ENCODE data around the gene NRXN3.

NRXN3 gene

DNA sequence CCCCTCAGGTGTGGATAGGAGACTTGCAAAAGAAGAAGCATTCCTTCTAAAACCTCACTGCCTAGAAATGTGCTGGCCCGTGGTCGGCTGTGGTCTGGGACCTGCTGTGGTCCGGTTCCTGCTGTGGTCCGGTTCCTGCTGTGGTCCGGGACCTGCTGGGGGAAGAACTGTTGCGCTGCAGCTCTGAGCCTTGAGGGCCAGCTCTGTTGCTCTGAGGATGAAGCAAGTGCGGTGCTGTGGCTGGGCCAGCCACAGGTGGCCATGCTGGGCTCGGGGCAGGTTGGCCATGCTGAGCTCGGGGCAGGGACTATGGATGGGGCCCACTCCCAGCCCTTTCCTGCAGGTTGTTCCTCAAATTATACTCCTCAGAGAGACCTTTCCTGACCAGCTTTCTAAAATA, 5.2 kb downstream of the NRXN3 start:
- no peak for DNase-seq

DNA sequence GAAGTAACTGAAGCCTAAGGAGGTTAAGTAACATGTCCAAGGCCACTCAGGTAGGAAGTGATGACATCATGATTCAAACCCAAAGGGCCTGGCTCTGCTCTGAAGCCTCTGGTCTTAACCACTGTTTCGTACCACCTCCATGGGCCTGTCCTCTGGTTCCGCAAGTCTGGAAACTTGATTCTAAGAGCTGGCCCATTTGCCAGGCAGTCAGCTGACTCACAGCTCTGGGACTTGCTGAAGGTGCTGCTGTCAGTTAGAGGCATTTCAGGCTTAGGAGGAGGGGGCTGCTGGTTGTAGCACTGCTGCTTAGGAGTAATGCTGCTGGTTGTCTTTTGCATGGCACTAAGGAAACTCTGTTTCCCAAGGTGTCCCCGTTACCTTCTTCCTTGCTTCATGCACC, 7.9 kb downstream of the NRXN3 start:
- DNase-seq, result no peak

DNA sequence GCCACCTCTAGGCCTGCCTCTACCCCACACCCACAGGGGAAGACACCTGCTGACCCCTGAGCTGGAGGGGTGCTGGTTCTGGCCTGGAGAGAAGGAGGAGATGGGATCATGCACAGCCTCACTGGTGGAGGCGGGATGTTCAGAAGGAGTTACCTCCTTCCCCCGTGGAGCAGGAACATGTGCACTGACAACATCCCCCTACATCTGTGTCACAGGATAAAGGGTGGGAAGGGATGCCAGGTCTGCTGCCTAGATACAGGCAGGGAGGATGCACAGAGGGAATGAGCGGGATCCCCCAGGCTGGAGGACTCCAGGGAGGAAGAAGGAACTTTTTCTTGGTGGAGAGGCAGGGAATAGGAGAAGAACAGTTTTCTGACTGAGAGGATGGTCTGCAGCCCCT, 8.8 kb downstream of the NRXN3 start:
- DNase-seq, result no peak

DNA sequence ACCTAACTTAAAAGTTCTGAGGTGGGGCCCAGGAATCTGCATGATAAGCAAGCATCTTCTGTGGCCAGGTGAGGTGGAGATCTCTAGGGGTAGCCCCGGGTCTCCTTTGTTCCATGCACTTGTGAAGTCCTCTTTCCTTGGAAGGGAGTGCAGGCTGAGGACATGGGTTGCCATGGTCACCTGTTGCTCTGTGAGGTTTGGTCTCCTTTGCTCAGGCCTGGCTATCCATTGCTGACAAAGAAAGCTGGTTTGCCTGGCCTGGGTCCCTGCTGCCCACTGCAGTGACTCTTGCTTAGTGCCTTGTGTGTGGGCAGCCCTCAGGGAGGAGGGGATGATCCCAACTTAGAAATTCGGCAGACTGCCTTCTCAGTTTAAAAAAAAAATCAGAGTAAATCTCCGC, 11.1 kb downstream of the NRXN3 start:
- DNase-seq, result no peak

DNA sequence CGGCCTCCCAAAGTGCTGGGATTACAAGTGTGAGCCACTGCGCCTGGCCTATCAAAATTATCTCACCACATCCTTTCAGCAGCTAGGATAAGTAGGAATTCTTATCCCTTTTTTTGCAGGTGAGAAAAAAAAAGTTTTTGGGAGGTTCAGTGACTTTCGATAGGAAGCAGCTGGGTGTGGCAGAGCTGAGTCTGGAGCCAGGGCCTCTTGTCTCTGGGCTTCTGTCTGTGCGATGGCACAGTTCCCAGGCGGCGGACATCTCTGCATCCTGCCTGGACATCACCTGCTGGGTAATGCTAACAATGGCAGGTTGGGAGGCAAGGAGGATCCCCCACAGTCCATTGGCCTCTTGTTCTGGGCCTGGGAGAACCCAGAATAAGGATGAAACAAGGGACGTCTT, 12.5 kb downstream of the NRXN3 start:
- no peak for DNase-seq

DNA sequence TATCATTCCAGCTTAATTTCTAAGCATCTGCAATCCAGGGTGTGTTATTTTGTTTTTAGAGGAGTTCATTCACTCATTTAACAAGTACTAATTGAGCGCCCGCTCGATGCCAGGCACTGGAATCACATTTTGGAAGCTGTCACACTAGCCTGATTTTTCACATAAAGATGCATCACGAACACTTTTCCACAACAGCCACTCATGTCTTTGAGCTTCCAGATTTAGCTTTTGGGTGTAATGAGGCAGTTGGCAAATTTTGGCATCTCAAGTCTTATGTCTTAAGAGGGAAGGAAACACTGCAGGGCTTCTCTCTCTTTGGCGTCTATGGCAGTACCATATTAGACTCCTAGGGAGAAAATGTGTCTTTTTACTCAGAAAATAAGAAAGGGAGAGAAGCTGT, 14.0 kb downstream of the NRXN3 start:
- no peak for DNase-seq

DNA sequence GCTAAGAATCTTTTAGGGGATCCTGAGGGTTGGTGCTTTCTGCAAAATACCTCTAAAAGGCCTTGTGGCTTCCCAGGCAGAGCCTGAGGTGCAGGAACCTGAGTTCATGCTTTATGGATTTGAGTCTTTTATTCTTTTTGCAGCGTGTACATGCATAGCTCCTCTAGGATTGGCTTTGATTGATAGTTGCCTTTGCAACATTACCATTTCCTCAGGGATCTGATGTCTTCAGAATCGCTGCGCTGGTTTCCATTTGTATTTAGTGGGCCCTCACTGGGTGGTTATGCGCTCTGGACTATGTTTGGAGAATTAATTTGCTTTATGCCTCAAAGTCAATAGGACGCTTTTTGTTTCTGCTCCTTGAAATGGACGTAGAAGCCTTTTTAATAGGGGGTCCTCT, 16.1 kb downstream of the NRXN3 start:
- no peak for DNase-seq

DNA sequence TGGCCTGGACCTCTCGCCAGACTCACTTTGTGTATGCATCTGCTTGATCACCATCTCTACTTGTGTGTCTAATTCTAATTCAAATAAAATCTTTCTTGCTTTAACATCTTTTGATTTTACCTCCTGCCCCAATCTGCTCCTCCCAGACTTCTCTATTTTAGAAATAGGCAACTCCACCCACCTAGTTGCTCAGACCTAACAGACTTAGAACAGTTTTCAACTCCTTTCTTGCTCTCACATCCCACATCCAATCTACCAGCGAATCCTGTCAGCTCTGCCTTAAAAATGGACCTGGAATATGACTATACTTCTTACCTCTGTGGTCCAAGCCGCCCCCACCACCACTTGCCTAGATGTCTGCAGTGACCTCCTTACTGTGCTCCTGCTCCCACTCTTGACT, 18.7 kb downstream of the NRXN3 start:
- DNase-seq, result no peak

DNA sequence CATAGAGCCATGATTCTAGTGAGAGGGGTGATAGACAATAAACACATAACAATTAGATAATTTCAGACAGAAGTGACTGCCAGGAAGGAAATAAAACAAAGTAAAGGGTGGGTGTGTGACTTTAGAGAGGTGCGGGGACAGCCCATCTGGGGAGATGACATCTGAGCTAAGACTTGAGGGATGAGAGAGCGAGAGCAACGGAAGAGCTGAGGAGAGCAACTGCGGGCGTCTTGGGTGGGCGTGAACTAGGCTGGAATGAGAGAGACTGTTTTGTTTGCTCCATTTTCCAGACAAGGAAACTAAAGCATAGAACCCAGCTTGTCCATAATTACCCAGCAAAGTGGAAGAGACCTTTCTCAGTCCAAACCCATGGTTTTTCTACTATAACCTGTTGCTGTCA, 25.3 kb downstream of the NRXN3 start:
- DNase-seq, result no peak

DNA sequence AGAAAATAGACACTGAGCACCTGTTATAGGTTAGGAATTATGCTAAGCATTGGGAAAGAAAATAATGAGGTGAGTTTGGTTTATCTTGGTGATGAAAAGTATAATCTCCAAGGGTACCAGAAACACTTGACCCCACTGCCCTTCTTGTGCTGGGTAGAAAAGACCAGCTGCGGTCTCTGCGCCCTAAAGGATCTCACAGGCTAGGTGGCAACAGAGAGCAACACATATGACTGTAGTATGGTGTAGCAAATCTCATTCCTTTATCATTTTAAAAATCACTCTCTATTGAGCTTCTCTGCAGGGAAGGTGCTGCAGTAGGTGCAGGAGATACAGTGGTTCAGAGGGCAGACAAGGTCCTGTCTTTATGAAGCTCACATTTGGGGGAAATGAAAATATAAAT, 26.1 kb downstream of the NRXN3 start:
- DNase-seq, result peak; percentile 3

DNA sequence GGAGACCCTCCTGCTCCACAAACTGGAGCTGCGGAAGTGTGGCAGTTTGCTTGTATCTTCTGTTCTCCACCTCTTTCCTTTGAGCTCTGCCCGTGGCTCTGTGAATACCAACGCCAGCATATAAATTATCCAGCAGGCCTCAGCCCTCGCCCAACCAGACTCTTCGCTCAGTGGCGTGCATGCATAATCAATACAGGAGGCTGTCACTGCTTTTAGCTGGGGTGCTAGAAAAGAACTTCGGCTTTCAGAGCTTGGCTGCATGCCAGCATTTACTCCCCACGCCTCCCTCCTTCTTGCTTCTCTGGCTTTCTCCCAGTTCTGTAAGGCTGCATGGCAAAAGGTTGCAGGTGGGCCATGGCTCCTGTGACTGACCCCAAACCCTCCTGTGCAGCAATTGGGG, 26.9 kb downstream of the NRXN3 start:
- DNase-seq, result no peak

DNA sequence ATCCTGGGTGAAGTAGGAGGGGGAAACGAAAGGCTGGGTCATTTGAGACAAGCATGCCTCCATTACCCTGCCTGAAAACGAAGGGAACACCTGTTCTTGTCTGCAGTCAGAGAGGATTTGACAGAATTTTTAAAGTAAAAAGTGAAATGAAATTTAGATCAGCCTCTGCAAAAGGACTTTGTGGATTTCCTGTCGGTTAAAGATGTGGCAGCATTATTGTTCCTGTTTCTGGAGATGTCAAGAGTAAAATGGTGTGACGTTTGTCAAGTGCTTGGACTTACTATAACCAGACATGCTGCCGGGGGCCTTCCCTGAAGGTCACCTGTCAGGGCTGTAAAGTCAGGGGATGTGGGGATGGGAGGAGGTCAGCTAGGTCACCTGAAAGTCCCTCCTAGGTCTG, 32.0 kb downstream of the NRXN3 start:
- no peak for DNase-seq

DNA sequence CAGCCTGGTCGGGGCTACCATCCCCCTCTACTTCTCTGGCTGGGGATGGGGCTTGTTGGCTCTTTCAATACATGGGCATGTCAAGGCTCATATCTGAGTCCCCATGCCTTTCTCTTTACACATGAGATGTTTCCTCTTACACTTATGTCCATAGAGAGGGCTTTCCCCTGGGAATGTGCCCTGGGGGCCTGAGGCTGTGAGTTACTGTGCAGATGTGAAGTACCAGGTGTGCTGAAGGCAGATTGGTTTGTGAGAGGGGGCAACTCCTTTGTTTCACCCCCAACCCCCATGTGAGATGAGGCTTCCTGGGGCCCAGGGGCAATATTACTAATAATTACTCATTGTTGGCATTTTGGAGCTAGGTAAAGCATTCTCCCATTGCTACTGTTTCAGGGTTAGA, 32.8 kb downstream of the NRXN3 start:
- DNase-seq, result no peak

DNA sequence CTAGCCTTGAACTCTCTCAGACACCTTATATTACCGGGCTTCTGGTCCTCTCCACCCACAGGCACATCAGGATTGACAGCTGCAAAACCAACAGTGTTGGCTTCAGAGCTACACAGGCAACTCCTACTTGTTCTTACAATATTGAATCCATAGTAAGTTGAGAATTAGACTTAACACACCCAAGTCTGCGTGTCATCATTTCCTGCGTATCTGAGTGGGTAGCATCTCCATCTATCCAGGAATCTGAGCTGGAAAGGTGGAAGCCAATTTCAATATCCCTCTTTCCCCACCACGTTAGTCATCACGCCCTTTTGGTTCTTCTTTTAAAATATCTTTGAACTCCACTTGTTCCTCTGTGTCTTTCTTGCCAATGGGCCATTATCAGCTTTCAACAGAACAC, 37.2 kb downstream of the NRXN3 start:
- no peak for DNase-seq

DNA sequence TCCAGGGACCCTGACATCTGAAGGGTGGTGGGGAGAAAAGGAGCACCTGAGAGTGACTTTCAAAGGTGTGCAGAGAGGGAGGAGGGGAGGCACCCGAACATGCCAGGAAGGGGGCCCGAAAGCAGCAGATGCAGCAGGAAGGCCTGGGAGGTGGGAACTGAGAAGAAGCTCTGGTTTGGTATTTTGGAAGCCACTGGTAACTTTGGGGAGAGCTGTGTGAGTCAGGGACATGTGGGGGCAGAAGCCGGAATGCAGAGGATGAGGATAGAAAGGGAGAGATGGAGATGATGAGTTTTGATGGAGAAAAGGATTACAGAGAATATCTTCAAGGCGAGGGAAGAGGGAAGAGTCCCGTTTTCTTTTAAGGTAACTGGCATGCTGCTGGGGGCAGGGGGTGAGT, 50.1 kb downstream of the NRXN3 start:
- DNase-seq, result no peak

DNA sequence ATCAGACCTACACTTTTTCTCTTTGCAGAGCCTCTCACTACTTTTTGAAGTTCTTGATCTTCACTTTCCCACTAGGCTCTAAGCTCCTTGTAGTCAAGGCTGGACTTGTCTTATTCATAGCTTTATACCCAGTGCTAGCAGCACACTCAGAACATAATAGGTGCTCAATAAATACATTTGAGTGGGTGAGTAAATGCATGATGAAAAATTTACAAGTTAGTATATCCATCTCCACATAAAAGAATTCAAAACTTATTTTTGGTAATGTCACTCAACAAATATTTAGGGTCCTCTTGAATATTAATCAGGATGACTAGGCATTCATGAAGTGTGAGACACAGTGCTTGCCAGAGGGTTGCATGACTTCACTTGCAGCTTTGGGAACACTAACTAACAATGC, 52.6 kb downstream of the NRXN3 start:
- no peak for DNase-seq

DNA sequence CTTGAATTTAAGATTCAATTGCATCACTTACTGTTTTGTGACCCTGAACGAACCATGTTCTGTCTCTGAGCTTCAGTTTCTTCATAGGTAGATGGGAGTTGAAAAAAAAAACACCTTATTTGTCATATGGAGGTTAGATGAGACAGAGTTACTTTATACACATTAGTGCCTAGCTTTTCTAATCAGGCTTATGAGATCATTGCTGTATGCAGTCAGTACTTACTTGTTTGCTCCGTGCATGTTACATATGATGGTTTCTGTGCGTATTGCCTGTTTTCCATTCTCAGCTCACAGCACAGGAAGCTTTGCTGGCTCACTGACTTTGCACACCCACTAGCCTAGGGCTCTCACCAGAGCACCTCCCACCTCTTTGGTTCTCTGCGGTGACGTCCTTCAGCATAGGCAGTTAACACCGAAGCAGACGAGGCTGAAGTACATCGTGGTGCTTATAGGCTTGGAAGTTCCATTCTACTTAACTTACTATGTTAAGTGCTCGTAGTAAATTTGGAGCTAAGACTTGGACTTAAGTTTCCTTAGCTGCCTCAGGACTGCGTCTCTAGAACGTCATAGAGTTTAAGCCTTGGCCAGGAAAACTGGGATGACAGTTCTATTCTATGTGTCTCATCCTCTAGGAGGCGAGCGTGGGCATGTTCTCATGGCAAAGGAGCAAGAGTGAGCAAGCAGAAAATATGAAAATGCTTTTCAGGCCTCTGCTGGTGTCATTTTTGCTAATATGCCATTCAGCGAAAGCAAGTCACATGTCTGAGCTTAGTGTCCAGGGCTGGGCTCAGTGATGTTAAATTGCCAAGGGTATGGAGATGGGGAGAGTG, 57.3 kb downstream of the NRXN3 start:
- DNase-seq, result peak; percentile 2

DNA sequence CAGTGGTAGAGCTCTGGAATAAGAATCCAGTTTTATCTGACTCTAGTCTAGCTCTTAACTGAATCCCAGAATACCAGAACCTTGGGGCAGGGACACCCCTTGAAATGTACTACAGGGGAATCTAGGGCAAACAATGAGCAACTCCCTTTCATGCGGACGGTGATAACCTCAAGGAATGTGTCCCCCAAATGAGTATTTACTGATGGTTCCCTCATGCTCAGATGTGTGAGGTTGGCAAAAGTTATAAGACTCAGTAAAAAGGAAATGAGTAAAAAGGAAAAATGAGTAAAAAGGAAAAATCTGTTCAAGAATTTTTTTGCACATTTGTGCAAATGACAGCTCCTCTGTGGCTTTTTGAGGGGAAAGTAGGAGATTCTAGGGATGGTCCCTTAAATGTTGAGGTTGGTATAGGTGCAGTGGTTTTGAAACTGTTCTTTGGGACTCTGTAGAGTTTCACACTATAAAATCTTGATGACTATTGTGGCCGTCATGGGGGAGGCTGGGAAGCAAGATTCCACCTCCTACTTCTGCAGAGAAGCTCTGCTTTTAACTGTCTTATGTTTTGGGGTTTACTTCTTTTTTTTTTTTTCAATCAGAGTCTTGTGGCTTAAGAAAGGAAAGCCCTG, 58.6 kb downstream of the NRXN3 start:
- no peak for DNase-seq

DNA sequence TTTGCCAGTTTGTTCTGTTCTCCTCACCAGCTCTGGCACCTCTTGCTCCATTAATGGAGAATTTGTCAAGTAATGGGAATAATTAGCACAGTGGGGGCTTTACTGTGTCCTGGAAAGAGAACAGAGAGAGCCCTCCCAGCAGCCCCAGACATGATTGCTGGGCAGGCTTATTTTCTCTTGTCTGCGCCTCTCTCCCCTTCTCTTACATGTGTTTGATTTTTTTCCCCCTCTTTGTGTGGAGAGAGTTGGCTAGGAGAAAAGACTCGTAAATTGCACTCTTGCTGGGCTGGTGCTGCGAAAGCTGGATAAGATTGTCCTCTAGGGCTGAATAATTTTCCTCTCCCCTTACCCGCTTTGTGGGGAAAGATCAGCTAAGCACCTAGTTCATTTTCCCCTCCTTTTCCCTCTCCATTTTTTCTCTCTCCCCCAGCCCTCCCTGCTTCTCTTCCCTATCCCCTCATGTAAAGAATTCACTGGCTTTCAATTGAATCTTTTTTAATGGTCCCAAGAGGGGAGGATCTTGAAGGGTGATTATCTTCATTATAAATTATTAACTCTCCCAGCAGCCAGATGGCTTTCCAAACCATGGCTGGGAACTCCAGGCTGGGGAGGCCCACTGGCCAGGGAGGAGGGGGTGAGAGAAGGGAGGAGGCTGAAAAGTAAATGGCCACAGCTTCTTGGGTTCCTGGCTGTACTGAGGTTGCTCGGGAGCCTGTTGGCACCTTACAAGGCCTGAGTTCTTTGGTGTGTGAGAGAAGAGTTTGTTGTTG, 62.2 kb downstream of the NRXN3 start:
- DNase-seq, result no peak

DNA sequence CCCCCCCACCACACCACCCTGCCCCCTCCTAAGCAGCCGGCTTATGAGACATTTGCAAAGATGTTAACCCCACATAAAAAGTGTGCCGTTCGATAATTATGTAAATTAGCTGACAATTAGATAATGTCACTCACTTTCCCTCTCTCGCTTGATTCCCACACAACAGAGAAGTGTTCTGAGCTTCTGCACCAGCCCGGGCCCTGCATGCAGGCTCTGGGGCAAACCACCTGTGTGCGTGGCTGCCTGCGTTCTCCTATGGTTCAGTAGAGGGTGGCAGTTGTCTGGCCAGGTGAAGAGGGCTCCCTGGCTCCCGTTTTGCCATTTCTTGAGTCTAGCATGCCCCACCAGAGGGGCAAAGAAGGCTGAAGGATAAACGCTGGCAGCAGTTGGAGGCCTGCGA, 68.0 kb downstream of the NRXN3 start:
- no peak for DNase-seq

DNA sequence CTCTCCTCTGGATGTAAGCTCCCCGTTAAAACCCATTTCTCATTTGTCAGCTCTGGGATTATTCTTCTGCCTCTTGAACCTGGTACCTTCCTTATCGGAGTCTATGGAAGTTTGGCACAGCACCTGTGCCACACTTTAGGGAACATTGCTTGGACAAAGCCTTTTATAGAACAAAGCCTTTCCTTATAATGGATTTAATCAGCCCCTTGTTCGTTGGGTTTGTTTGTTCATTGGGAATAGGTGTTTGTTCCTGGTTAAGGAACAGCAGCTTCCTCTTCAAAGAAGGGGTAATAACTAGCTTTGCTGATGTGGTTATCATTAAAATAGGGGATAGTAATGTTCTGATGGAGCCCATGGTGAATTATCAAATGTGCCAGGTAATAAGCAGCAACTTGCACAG, 70.4 kb downstream of the NRXN3 start:
- no peak for DNase-seq

DNA sequence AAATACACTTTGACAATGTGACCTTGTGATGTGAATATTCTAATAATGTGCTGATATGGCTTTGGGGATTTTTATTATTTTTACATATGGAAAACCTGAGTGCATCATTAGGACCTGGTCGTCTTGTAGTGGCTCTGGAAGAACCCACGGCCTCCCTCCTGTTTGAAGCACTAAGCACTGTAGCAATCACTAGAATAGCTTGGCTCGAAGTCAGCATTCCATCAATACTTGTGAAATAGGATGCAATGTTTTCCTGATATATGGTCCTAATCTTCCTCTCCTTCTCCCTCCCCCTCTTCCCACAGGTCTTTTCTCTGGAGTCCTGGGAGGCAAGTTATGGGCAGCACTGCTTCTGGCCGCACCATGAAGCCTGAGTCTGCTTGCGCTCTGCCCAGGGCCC, 71.9 kb downstream of the NRXN3 start:
- DNase-seq, result no peak

DNA sequence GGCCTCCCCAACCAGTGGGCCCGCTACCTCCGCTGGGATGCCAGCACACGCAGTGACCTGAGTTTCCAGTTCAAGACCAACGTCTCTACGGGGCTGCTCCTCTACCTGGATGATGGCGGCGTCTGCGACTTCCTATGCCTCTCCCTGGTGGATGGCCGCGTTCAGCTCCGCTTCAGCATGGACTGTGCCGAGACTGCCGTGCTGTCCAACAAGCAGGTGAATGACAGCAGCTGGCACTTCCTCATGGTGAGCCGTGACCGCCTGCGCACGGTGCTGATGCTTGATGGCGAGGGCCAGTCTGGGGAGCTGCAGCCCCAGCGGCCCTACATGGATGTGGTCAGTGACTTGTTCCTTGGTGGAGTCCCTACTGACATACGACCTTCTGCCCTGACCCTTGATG, 73.0 kb downstream of the NRXN3 start:
- no peak for DNase-seq

DNA sequence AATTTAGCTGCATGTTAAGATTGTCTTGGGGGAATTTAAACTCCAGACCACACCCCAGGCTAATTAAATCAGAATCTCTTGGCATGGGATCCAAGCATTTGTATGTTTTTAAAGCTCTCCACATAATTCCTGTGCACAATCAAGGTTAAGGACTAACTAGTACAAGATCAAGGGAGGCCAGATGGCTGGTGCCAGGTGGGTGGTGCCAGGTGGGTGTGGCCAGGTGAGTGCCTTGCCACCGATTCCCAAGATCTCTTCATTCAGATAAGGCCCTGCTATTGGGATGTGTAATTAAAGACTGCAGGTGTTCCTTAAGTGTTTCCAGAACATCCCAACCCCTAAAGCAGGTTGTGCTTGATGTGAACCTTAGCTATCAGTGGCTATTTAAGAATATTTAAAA, 75.1 kb downstream of the NRXN3 start:
- DNase-seq, result no peak

All from DMS53 (cell line).